ENCODE measurements around the gene ZDHHC20.

Gene ZDHHC20

GRCh38 chr13:21330126-21330861 is 128.8 kb downstream of the ZDHHC20 start:
- Histone ChIP-seq H3K9ac (ENCODE audit: low read depth in 1 of 2, low read length in 2 of 2) (no peak overlapping the region), H3K27me3 (ENCODE audit: control insufficient read depth in 1 of 2, insufficient read depth in 2 of 2, low read length in 2 of 2) (no peaks in the 10 kb centered on the region), H3K4me1 (ENCODE audit: control insufficient read depth in 1 of 2, insufficient read depth in 2 of 2, low read length in 2 of 2) (peaks cover 0 to 2% of the 10 kb centered on the region in 2 donors), H3K27ac (ENCODE audit: low read depth, low read length) (no peak overlapping the region), H3K4me3 (ENCODE audit: low read depth in 1 of 2, low read length in 2 of 2) (no peak overlapping the region), H3K36me3 (ENCODE audit: control insufficient read depth in 1 of 2, insufficient read depth in 2 of 2, low read length in 2 of 2) (peaks cover 0 to 6% of the 10 kb centered on the region in 2 donors), H3K9me3 (ENCODE audit: control insufficient read depth in 1 of 2, low read length in 2 of 2) (no peaks in the 10 kb centered on the region)

- Histone ChIP-seq H3K36me3 (ENCODE audit: control insufficient read depth in 1 of 2, insufficient read depth in 2 of 2, low read length in 2 of 2) (peaks cover 0 to 6% of the 10 kb centered on the region in 2 donors), H3K4me3 (ENCODE audit: low read depth in 1 of 2, low read length in 2 of 2) (no peak overlapping the region), H3K27ac (ENCODE audit: low read depth, low read length) (no peak overlapping the region), H3K27me3 (ENCODE audit: control insufficient read depth in 1 of 2, insufficient read depth in 2 of 2, low read length in 2 of 2) (no peaks in the 10 kb centered on the region), H3K4me1 (ENCODE audit: control insufficient read depth in 1 of 2, insufficient read depth in 2 of 2, low read length in 2 of 2) (peaks cover 0 to 2% of the 10 kb centered on the region in 2 donors), H3K9me3 (ENCODE audit: control insufficient read depth in 1 of 2, low read length in 2 of 2) (no peaks in the 10 kb centered on the region), H3K9ac (ENCODE audit: low read depth in 1 of 2, low read length in 2 of 2) (no peak overlapping the region)
These were observed 130.1 kb downstream of the ZDHHC20 start for GRCh38 chr13:21328836-21329477.

- H3K36me3 ChIP-seq (ENCODE audit: control insufficient read depth in 1 of 2, insufficient read depth in 2 of 2, low read length in 2 of 2), result peaks cover 0 to 6% of the 10 kb centered on the region in 2 donors
- H3K4me1 ChIP-seq (ENCODE audit: control insufficient read depth in 1 of 2, insufficient read depth in 2 of 2, low read length in 2 of 2), result peaks cover 0 to 2% of the 10 kb centered on the region in 2 donors
- no peaks in the 10 kb centered on the region for H3K27me3 ChIP-seq (ENCODE audit: control insufficient read depth in 1 of 2, insufficient read depth in 2 of 2, low read length in 2 of 2)
- no peak overlapping the region for H3K27ac ChIP-seq (ENCODE audit: low read depth, low read length)
- no peak overlapping the region for H3K9ac ChIP-seq (ENCODE audit: low read depth in 1 of 2, low read length in 2 of 2)
- no peaks in the 10 kb centered on the region for H3K9me3 ChIP-seq (ENCODE audit: control insufficient read depth in 1 of 2, low read length in 2 of 2)
- no peak overlapping the region for H3K4me3 ChIP-seq (ENCODE audit: low read depth in 1 of 2, low read length in 2 of 2)
These were observed 130.9 kb downstream of the ZDHHC20 start for GRCh38 chr13:21328201-21328600.

- Histone ChIP-seq H3K9me3 (ENCODE audit: control insufficient read depth in 1 of 2, low read length in 2 of 2) (no peaks in the 10 kb centered on the region), H3K9ac (ENCODE audit: low read depth in 1 of 2, low read length in 2 of 2) (peak overlapping the region in 1 of 2 donors; percentile 39), H3K27ac (ENCODE audit: low read depth, low read length) (no peak overlapping the region), H3K4me1 (ENCODE audit: control insufficient read depth in 1 of 2, insufficient read depth in 2 of 2, low read length in 2 of 2) (peaks cover 0 to 2% of the 10 kb centered on the region in 2 donors), H3K36me3 (ENCODE audit: control insufficient read depth in 1 of 2, insufficient read depth in 2 of 2, low read length in 2 of 2) (peaks cover 0 to 6% of the 10 kb centered on the region in 2 donors), H3K27me3 (ENCODE audit: control insufficient read depth in 1 of 2, insufficient read depth in 2 of 2, low read length in 2 of 2) (no peaks in the 10 kb centered on the region), H3K4me3 (ENCODE audit: low read depth in 1 of 2, low read length in 2 of 2) (peak overlapping the region; percentile 67 to 73)
These were observed 132.7 kb downstream of the ZDHHC20 start for GRCh38 chr13:21326155-21327031.

- no peak overlapping the region for H3K27ac ChIP-seq (ENCODE audit: low read depth, low read length)
- peaks cover 0 to 2% of the 10 kb centered on the region in 2 donors for H3K4me1 ChIP-seq (ENCODE audit: control insufficient read depth in 1 of 2, insufficient read depth in 2 of 2, low read length in 2 of 2)
- no peaks in the 10 kb centered on the region for H3K9me3 ChIP-seq (ENCODE audit: control insufficient read depth in 1 of 2, low read length in 2 of 2)
- no peaks in the 10 kb centered on the region for H3K27me3 ChIP-seq (ENCODE audit: control insufficient read depth in 1 of 2, insufficient read depth in 2 of 2, low read length in 2 of 2)
- H3K9ac ChIP-seq (ENCODE audit: low read depth in 1 of 2, low read length in 2 of 2), result no peak overlapping the region
- H3K36me3 ChIP-seq (ENCODE audit: control insufficient read depth in 1 of 2, insufficient read depth in 2 of 2, low read length in 2 of 2), result no peaks in the 10 kb centered on the region
- H3K4me3 ChIP-seq (ENCODE audit: low read depth in 1 of 2, low read length in 2 of 2), result no peak overlapping the region
These were observed 134.3 kb downstream of the ZDHHC20 start for GRCh38 chr13:21324803-21325202.

- no peaks in the 10 kb centered on the region for H3K9me3 ChIP-seq (ENCODE audit: control insufficient read depth in 1 of 2, low read length in 2 of 2)
- H3K9ac ChIP-seq (ENCODE audit: low read depth in 1 of 2, low read length in 2 of 2), result no peak overlapping the region
- H3K4me1 ChIP-seq (ENCODE audit: control insufficient read depth in 1 of 2, insufficient read depth in 2 of 2, low read length in 2 of 2), result peaks cover 0 to 2% of the 10 kb centered on the region in 2 donors
- H3K4me3 ChIP-seq (ENCODE audit: low read depth in 1 of 2, low read length in 2 of 2), result no peak overlapping the region
- no peaks in the 10 kb centered on the region for H3K36me3 ChIP-seq (ENCODE audit: control insufficient read depth in 1 of 2, insufficient read depth in 2 of 2, low read length in 2 of 2)
- H3K27ac ChIP-seq (ENCODE audit: low read depth, low read length), result no peak overlapping the region
- H3K27me3 ChIP-seq (ENCODE audit: control insufficient read depth in 1 of 2, insufficient read depth in 2 of 2, low read length in 2 of 2), result no peaks in the 10 kb centered on the region
These were observed 136.1 kb downstream of the ZDHHC20 start for GRCh38 chr13:21322988-21323387.
